ENCODE data around the gene CHCHD5. TPM values are rescaled to one million over a fixed set of nuclear protein-coding genes. Genes with fewer than 3 reads are reported as not detected.

CHCHD5 gene
- total RNA-seq, 1 experiment from 2014 or later = 32.3 TPM

DNA sequence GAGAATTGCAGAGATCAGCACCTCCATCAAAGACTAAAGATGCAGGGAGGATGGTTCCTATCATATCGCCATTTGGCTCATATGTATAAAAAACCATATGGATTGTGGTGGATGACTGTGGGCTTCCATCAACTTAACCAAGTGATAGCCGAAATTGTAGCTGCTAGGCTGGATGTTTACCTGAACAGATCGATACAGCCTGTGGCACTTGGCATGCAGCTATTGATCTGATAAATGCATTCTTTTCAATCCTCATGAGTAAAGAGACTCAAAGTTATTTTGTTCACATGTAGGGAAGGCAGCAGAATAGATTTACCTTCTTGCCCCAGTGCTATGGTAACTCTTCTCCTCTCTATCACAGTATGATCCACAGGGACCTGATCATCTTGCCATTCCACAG, 18.5 kb downstream of the CHCHD5 start:
- Histone ChIP-seq H3K79me2 (ENCODE audit: insufficient read depth, low read length) (no peaks in the 10 kb centered on the region), H4K91ac (ENCODE audit: insufficient read length, low read depth, low read length) (no peak overlapping the region), H2BK15ac (ENCODE audit: low read depth, low read length) (no peak overlapping the region), H2AFZ (ENCODE audit: low read length) (no peak overlapping the region), H3K14ac (ENCODE audit: insufficient read depth, low read length) (no peak overlapping the region), H3K56ac (ENCODE audit: insufficient read length, low read depth, low read length) (no peak overlapping the region), H3K18ac (ENCODE audit: insufficient read length, low read depth, low read length) (no peak overlapping the region), H3K9me3 (ENCODE audit: control insufficient read depth, low read depth, low read length) (no peaks in the 10 kb centered on the region), H3K4me1 (ENCODE audit: insufficient read depth, low read length) (no peaks in the 10 kb centered on the region), H3K4ac (ENCODE audit: low read depth, low read length) (no peak overlapping the region), H4K20me1 (ENCODE audit: control insufficient read depth, insufficient read depth, insufficient read length) (no peaks in the 10 kb centered on the region), H3K27me3 (ENCODE audit: insufficient read depth, low read length) (no peaks in the 10 kb centered on the region), H2BK12ac (ENCODE audit: insufficient read length, low read depth, low read length) (no peak overlapping the region), H3K27ac (ENCODE audit: insufficient read length, low read depth, low read length) (no peak overlapping the region), H2BK5ac (ENCODE audit: insufficient read length, low read length) (no peak overlapping the region), H4K8ac (replicated peaks; ENCODE audit: insufficient read length, low read depth, low read length) (no peak overlapping the region), H3K23me2 (ENCODE audit: insufficient read length, low read depth, low read length, poor library complexity, severe bottlenecking) (no peaks in the 10 kb centered on the region), H2AK5ac (ENCODE audit: insufficient read length, low read length) (no peak overlapping the region), H3K23ac (ENCODE audit: insufficient read length, low read depth, low read length) (no peak overlapping the region), H4K5ac (ENCODE audit: insufficient read length, low read depth, low read length) (no peak overlapping the region), H3K79me1 (ENCODE audit: insufficient read depth, low read depth, low read length, poor library complexity, severe bottlenecking) (no peaks in the 10 kb centered on the region), H3T11ph (ENCODE audit: low read length) (no peak overlapping the region), H3K4me2 (ENCODE audit: insufficient read depth, insufficient read length, low read length) (no peak overlapping the region), H2BK20ac (ENCODE audit: low read depth, low read length, poor library complexity, severe bottlenecking) (no peak overlapping the region), H3K9ac (ENCODE audit: extremely low read depth, insufficient read length, low read length) (no peak overlapping the region), H2BK120ac (ENCODE audit: low read depth, low read length, poor library complexity, severe bottlenecking) (no peak overlapping the region)
- no CpG with 5 or more reads among the region's 3 CpGs for WGBS (ENCODE audit: extremely low coverage, insufficient read length, low lambda C conversion rate)
- Mint-ChIP-seq H3K4me3 (no peak overlapping the region), H3K4me1 (peaks cover 4 to 5% of the 10 kb centered on the region in 2 experiments), H3K27ac (no peak overlapping the region), H3K27me3 (ENCODE audit: low read depth) (no peaks in the 10 kb centered on the region; the same call in 1 of the 2 replicates), H3K36me3 (ENCODE audit: insufficient read depth in 1 of 3, low read depth in 3 of 3) (no peaks in the 10 kb centered on the region), H3K9me3 (no peaks in the 10 kb centered on the region)
- TF ChIP-seq, protein P1, sequence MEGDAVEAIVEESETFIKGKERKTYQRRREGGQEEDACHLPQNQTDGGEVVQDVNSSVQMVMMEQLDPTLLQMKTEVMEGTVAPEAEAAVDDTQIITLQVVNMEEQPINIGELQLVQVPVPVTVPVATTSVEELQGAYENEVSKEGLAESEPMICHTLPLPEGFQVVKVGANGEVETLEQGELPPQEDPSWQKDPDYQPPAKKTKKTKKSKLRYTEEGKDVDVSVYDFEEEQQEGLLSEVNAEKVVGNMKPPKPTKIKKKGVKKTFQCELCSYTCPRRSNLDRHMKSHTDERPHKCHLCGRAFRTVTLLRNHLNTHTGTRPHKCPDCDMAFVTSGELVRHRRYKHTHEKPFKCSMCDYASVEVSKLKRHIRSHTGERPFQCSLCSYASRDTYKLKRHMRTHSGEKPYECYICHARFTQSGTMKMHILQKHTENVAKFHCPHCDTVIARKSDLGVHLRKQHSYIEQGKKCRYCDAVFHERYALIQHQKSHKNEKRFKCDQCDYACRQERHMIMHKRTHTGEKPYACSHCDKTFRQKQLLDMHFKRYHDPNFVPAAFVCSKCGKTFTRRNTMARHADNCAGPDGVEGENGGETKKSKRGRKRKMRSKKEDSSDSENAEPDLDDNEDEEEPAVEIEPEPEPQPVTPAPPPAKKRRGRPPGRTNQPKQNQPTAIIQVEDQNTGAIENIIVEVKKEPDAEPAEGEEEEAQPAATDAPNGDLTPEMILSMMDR (conservative IDR thresholded peaks at IDR 0.05) = no peak
- no peak for DNase-seq
